Measurements from ENCODE around the gene AKIP1.
"Not testable (repeated sequence)": the region's sequence is repeated elsewhere in the genome, so short reads cannot be mapped to it uniquely, and the experiment has no call there.

Gene AKIP1

GRCh38 chr11:8913961-8914660 is 3.1 kb downstream of the AKIP1 start:
- H3K27ac ChIP-seq, result peak overlapping the region; percentile 7
- no peak for DNase-seq (ENCODE audit: low read depth, low spot score)

- no peak overlapping the region for H3K27ac ChIP-seq
- DNase-seq (ENCODE audit: low read depth, low spot score), result no peak
Observed at GRCh38 chr11:8914661-8915018, 3.7 kb downstream of the AKIP1 start.

- no peak for DNase-seq (ENCODE audit: low read depth, low spot score)
- peak overlapping the region; percentile 37 for H3K27ac ChIP-seq
Observed at GRCh38 chr11:8917157-8917825, 6.3 kb downstream of the AKIP1 start.

- no peak for DNase-seq (ENCODE audit: low read depth, low spot score)
- no peak overlapping the region for H3K27ac ChIP-seq
Observed at GRCh38 chr11:8922691-8923090, 11.7 kb downstream of the AKIP1 start.

GRCh38 chr11:8925711-8926110 is 14.7 kb downstream of the AKIP1 start:
- no peak for DNase-seq (ENCODE audit: low read depth, low spot score)

GRCh38 chr11:8926236-8926635 is 15.2 kb downstream of the AKIP1 start:
- DNase-seq (ENCODE audit: low read depth, low spot score), result no peak
- H3K27ac ChIP-seq, result no peak overlapping the region

More at GRCh38 chr11:8925711-8926110, 14.7 kb downstream of the AKIP1 start:
- no peak overlapping the region for H3K27ac ChIP-seq

GRCh38 chr11:8927233-8927632 is 16.2 kb downstream of the AKIP1 start:
- no peak overlapping the region for H3K27ac ChIP-seq
- DNase-seq (ENCODE audit: low read depth, low spot score), result no peak

- DNase-seq (ENCODE audit: low read depth, low spot score), result no peak
- H3K27ac ChIP-seq, result no peak overlapping the region
Observed at GRCh38 chr11:8928205-8928604, 17.2 kb downstream of the AKIP1 start.

GRCh38 chr11:8928981-8929615 is 18.1 kb downstream of the AKIP1 start:
- no peak for DNase-seq (ENCODE audit: low read depth, low spot score)
- H3K27ac ChIP-seq, result no peak overlapping the region

- no peak for DNase-seq (ENCODE audit: low read depth, low spot score)
- no peak overlapping the region for H3K27ac ChIP-seq
Observed at GRCh38 chr11:8930456-8931175, 19.6 kb downstream of the AKIP1 start.

GRCh38 chr11:8932564-8933180 is 21.7 kb downstream of the AKIP1 start, which contains the start of gene C11orf16:
Gene C11orf16 (minus strand): TSS chr11:8932947. CDS start chr11:8932308, 639 bp downstream.
- no peak within 1 kb of the TSS for H3K27ac ChIP-seq
- DNase-seq (ENCODE audit: low read depth, low spot score), result no peak

- no peak overlapping the region for H3K27ac ChIP-seq
- DNase-seq (ENCODE audit: low read depth, low spot score), result no peak
Observed at GRCh38 chr11:8933931-8934330, 22.9 kb downstream of the AKIP1 start.

GRCh38 chr11:8934742-8935488 is 23.9 kb downstream of the AKIP1 start:
- DNase-seq (ENCODE audit: low read depth, low spot score), result no peak
- H3K27ac ChIP-seq, result peak overlapping the region; percentile 40

- not testable (repeated sequence) for DNase-seq (ENCODE audit: low read depth, low spot score); H3K27ac ChIP-seq
Observed at GRCh38 chr11:8935789-8936188, 24.8 kb downstream of the AKIP1 start.

- DNase-seq (ENCODE audit: low read depth, low spot score), result no peak
- no peak overlapping the region for H3K27ac ChIP-seq
Observed at GRCh38 chr11:8937159-8937558, 26.2 kb downstream of the AKIP1 start.

- no peak overlapping the region for H3K27ac ChIP-seq
- DNase-seq (ENCODE audit: low read depth, low spot score), result no peak
Observed at GRCh38 chr11:8937659-8938058, 26.7 kb downstream of the AKIP1 start.

GRCh38 chr11:8941341-8942103 is 30.5 kb downstream of the AKIP1 start:
- no peak overlapping the region for H3K27ac ChIP-seq
- no peak for DNase-seq (ENCODE audit: low read depth, low spot score)

GRCh38 chr11:8942518-8943066 is 31.6 kb downstream of the AKIP1 start, which contains the start of gene ASCL3:
Gene ASCL3 (minus strand): TSS chr11:8943016. CDS start chr11:8938161, 4,855 bp downstream.
- H3K27ac ChIP-seq, result no peak within 1 kb of the TSS
- DNase-seq (ENCODE audit: low read depth, low spot score), result no peak
